Fibroblast of pulmonary artery (primary cell): Measurements from ENCODE around the gene RBM12.

ENCODE experiments used
- DNase-seq: peaks from one replicate; pipeline ENCODE4 v3.0.0-alpha.2; 2010; ENCODE audit warnings: low read depth
- H3K4me3 ChIP-seq: replicated peaks from 2 replicates; pipeline ENCODE4 v1.5.1; 2011; ENCODE audit warnings: low read depth, mild to moderate bottlenecking, control low read depth, low read length, moderate library complexity
- TF ChIP-seq, protein P1 (sequence below): IDR thresholded peaks from 2 replicates; pipeline ENCODE4 v1.5.1; 2011; ENCODE audit warnings: mild to moderate bottlenecking, control low read depth, low read length, inconsistent platforms; ENCODE audit errors: missing control alignments

The RBM12 gene

GRCh38 chr20:35652641-35653429, 11.9 kb downstream of the RBM12 start:
- TF ChIP-seq, protein P1, sequence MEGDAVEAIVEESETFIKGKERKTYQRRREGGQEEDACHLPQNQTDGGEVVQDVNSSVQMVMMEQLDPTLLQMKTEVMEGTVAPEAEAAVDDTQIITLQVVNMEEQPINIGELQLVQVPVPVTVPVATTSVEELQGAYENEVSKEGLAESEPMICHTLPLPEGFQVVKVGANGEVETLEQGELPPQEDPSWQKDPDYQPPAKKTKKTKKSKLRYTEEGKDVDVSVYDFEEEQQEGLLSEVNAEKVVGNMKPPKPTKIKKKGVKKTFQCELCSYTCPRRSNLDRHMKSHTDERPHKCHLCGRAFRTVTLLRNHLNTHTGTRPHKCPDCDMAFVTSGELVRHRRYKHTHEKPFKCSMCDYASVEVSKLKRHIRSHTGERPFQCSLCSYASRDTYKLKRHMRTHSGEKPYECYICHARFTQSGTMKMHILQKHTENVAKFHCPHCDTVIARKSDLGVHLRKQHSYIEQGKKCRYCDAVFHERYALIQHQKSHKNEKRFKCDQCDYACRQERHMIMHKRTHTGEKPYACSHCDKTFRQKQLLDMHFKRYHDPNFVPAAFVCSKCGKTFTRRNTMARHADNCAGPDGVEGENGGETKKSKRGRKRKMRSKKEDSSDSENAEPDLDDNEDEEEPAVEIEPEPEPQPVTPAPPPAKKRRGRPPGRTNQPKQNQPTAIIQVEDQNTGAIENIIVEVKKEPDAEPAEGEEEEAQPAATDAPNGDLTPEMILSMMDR, result no peak
- DNase-seq, result no peak
- no peak overlapping the region for H3K4me3 ChIP-seq

DNA sequence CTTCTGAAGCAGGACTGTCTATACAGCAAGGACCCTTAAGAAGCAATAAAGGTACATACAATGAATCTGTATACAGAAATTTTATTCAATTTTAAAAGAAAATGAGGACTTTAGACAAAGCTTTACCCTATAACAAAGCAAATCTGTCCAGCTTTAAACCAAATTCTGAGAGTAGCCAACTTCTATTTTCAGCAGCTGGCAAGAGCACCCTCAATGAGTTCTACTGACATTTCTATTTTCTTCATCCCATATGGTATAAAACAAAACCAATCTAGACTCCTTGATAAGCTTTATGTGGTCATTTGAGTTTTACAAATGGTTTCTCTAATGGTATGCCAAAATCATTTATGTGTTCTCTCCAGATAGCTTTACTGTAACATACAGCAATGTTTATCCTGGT, 12.7 kb downstream of the RBM12 start:
- H3K4me3 ChIP-seq, result no peak overlapping the region
- TF ChIP-seq, protein P1, result no peak
- DNase-seq, result no peak

DNA sequence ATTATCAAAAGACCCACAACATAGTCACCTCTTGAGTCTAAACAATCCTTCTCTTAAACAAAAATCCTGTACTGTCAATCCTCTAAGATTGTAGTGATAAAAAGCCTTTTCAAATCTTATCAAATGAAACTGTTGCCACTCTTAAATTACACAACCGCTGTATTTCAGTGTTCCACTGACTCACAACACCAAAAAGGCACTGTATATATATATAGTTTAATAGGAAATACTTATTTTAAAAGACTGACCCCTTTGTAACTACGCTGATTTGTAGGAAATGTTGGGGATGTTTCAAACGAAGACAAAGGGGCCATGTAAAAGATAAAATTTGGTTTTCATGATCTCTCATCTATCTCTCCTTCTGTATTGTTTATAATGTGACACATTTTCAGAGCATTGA, 14.1 kb downstream of the RBM12 start:
- TF ChIP-seq, protein P1, result no peak
- DNase-seq, result no peak
- H3K4me3 ChIP-seq, result no peak overlapping the region

DNA sequence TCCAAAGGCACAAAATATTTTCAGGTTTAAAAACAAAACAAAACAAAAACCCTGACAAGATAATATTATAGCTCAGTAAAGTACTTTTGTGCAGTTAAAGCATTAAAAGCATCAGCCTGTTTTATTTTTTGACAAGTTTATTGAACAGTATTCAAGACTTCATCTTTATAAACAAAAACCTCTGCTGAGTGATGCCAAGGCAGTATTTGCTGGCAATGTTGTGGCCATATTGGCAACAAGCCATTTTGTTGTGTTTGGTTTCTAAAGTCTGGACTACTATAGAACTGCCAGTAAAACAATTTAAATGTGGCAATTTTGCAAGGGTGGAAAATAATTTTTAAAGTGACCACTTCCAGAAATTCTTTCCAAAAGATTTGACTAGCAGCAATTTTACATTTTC, 15.9 kb downstream of the RBM12 start:
- peak; percentile 61 for DNase-seq
- TF ChIP-seq, protein P1, result no peak
- no peak overlapping the region for H3K4me3 ChIP-seq

GRCh38 chr20:35644806-35645205, 19.9 kb downstream of the RBM12 start:
- DNase-seq, result no peak
- no peak overlapping the region for H3K4me3 ChIP-seq
- TF ChIP-seq, protein P1, result no peak

DNA sequence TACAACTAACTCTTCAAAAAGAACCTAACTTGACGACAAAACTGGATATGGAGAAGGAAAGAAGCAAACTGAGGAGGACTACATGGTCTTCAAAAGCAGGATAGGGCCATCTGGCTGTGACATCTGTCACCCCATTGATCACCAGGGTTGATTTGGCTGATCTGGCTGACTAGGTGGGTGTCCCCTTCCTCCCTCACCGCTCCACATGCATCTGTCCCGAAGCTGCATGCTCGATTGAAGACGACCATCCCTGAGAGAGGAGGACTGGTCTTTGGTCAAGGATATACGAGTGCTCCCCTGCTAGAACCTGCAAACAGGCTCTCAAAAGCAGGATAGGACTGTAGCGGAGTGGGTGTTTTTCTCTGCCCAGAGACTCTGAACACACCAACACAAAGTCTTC, 21.7 kb downstream of the RBM12 start:
- DNase-seq, result no peak
- H3K4me3 ChIP-seq, result no peak overlapping the region
- TF ChIP-seq, protein P1, result no peak

GRCh38 chr20:35641743-35642142, 23.0 kb downstream of the RBM12 start:
- no peak for DNase-seq
- H3K4me3 ChIP-seq, result no peak overlapping the region
- TF ChIP-seq, protein P1, result no peak
